TTC549 (cell line): ENCODE measurements around the gene ZNF648.
"Not testable (repeated sequence)": the region's sequence is repeated elsewhere in the genome, so short reads cannot be mapped to it uniquely, and the experiment has no call there.

Experiments used
- FAIRE-seq: peaks from 2 replicates; lab custom pipeline; 2012; peaks lifted over from hg19 to GRCh38; lab: Jason Lieb, UNC

ZNF648 gene

DNA sequence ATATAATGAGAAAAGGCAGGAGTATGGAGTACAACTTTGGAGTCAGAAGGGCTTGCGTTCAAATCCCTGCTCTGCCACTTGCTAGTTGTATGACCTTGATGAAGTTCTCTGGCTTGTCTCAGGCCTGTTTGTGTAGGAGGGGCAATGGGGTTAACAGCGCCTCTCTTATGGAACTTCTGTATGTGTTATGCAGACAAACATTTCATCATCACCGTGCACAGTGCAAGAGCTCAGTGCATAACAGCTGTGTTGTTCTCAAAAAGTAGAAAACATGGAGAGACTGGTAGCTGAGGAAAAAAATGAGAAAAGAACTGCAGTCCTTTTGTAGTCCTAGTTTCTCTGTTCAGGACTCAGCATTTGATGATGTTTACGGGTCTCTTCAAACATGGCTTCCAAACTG lies 10.4 kb upstream of the ZNF648 start:
- FAIRE-seq, result no peak

DNA sequence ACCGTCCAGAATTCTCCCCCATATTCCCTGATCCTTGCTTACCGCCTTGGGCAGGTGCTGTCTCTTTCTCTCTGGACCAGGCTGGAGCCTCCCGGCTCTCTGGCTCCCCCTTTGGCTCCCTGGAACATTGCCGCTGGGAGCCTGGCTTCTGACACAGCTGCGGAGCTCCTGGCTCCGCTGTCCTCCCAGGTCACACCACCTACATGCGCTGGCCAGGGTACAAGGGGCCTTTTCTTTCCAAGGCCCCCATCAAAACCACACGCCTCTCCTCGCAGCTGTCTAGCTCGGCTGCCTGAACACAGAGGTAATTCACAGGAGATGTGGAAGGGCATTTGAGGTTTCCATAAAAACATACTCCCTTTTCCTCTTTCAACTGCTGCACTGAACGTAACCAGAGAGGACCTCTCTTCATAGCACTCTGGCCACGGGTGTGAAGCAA lies 7.5 kb upstream of the ZNF648 start:
- no peak for FAIRE-seq

DNA sequence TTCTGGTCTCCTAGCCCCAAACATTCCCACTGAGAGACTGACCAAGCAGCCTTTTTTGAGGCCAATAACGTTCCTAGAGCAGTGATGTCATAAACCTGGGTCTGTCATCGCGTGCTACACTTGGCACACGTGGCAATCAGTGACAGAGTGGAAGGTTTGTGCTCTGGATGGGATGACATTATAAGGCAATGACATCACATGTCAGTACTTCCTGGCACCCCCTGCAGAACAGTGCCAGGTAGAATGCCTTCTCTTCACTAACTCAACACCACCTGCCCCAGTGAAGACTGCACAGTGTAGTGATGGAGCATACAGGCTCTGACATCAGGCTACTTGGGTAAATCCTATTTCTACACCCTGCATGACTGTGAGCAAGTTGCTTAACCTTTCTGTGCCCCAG lies 5.4 kb upstream of the ZNF648 start:
- no peak for FAIRE-seq

DNA sequence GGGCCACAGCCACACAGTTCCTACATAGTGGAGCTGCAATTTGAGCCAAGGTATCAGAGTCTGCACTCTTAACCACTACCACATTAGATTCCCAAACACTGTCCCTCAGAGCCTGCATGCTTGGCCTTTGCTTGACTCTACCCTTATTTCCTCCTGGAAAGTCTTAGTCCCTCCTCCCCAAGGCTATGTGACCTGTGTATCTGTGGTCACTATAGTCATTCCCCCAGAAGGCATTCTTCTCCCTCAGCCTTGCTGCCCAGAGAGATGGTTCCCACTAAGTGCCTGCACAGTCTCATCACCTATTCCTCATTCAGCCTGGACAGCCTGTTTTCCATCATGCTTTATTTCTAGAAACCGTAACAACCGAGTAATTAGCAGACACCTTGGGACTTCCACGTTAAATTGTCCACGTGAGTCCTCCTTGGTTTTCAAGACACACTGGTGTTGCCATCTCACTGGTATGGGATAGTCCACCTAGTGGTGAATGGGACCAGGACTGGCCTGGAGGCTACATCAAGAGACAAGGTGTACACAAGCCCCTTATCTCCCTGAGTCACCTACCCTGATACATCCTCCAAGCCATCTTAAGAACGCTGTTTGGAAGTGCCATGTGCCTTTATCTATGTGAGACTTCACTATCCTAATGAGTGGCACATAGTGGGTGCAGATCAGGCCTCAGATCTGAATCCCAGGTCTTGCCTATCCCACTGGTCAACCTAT lies 3.8 kb upstream of the ZNF648 start:
- no peak for FAIRE-seq

DNA sequence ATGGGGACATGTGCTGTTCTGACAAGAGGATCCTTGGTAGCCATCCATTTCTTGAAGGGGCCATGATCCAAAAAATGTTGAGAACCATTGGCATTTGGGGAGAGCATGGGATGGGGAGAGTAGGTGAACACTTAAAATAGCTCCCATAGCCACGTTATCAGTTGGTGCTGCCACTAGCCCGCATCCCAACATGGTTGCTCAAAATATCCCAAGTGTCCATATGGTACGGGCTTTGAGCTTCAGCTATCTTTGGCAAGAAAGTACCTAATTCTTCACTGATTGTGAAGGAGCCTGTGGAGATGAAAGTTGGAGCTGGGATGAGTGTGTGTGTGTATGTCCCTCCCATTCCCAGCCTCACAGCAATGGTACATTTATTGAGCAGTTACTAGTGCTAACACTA lies 3.1 kb upstream of the ZNF648 start:
- no peak for FAIRE-seq

DNA sequence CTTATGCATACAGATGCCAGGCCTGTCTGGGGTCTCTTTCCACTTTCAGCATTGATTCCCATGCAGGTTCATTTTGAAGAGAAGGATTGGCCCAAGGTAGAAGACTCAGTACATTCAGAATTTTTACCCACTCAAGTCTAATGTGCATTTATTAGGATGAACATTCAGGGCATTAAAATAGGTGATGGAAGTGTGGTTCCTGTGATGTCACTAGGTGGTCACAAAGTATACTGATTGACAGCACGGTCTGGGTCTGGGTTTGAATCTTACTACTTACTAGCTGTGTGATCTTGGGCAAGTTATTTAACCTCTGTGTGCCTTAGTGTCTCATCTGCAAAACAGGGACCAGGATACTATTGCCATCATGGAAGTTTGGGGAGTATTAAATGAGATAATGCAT lies 711 bp upstream of the ZNF648 start:
- no peak for FAIRE-seq

DNA sequence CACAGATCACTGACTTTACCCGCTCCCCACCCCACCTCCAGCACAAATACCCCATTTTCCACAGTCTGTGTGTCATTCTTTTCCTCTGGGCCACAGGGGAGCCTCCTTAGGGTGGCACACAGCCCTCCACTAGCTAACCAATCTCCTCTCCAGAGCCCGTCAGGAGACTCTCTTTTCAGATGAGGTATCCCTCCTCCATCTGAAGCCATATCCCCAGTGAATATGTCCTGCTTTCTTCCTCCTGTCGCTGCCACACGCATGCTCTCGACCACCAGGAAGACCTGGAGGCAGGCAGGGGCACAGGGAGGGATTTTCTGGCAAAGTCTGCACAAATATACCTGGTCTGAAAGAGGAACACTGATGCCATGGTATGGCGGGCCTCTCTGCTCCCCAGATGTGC lies 635 bp downstream of the ZNF648 start:
- no peak for FAIRE-seq

DNA sequence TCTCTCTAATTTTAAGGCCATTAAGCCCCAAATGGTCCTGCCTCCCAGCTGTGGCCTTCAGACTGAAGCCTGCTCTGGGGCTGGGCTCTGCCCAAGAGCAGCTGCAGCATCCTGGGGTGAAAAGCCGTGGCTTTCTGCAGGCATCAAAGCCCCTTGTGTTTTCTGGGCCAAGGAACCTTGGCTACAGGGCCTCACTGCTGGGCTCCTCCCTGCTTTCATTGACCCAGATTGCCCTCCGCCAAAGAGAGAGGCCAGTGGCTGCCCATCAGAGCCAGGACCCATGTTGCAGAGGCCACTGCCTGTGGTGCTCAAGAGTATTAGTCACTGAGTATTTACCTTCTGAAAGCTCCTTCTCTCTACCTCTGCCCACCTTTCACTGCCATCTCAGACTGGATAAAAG lies 1.6 kb downstream of the ZNF648 start:
- no peak for FAIRE-seq

DNA sequence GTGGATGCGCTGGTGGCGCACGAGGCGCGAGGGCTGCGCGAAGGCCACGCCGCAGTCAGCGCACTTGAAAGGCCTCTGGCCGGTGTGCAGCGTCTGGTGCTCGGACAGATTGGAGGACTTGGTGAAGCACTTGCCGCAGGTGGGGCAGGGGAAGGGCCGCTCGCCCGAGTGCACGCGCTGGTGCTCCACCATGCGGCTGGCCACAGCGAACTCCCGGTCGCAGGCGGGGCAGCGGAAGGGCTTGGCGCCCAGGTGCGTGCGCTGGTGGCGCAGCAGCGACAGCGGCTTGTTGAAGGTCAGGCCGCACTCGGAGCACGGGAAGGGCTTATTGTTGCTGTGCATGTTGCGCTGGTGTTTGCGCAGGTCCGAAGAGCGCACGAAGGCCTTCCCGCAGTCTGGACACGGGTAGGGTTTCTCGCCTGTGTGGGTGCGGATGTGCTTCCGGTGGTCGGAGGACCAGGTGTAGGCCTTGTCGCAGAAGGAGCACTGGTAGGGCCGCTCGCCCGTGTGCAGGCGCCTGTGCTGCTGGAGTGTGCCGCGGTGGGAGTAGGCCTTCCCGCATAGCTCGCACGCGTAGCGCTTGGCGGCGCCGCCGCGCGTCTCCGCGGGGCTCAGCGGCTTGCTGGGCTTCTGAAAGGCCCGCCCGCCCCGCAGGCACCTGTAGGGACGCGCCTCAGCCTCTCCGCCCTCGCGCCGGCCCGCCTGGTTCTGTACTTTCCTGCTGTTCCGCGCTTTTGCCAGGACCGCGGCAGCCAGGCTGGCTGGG lies 4.7 kb downstream of the ZNF648 start:
- FAIRE-seq, result no peak

DNA sequence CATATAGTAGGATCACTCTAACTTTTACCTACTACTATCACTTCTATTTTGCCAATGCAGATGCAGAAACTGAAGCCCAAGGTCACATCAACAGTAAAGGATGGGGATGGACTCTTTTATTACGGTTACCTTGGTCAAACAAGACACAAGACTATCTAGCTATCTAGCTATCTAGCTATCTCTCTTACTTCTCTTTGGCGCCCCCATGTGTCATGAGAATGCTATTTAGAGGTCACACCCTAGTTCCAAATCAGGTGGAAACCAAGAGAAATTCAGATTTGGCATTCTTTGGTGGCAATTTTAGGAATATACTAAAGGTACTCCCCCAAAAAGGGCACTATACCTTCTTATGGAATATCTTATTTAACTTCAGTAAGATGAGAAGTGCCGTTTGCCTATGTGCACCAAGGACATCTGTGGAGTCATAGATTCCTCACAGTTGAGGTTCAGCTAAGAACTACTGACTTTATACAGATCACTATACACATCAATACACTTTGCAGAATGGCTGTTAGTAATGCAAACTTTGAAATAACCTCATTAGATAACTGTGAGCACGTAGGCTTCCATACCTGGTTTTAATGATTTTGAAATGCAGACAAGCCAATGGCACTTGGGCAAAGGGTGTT lies 6.7 kb downstream of the ZNF648 start:
- peak; percentile 83 for FAIRE-seq

DNA sequence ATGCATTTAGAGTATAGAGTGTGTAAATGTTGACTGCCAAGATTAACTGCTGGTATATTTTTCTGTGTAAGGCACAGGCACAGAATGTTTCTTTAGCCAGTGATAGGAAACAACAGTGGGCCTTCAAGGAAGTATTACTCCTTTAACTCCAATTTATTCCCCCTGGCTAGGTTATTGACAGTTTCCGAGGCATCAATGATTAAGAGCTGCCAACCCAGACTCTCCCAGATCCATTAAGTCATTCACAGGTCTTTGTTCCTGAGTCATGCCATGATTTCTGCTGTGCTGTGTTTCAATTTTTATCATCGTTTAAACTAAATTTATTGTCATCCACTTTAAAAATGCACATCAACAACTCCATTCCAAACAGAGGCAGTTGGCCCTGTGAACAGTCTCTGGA lies 9.2 kb downstream of the ZNF648 start:
- FAIRE-seq, result no peak

DNA sequence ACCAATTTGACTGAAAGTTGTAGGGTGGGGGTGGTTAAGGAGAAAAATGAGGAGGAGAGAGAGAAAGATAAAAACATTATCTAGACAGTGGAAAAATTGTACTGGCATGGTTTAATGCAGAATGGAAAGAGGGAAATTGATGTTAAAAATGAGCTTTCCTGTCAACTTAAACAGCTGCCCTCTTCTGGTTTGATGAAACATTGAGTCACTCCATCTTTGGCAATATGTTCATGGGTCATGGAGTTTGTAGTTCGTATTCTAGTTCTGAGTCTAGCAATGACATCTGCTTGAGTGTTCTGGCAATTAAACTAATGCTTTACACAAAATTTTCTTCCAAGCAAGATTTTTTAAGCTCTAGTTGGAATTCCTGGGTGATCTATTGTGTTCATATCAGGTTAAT lies 9.6 kb downstream of the ZNF648 start:
- no peak for FAIRE-seq

DNA sequence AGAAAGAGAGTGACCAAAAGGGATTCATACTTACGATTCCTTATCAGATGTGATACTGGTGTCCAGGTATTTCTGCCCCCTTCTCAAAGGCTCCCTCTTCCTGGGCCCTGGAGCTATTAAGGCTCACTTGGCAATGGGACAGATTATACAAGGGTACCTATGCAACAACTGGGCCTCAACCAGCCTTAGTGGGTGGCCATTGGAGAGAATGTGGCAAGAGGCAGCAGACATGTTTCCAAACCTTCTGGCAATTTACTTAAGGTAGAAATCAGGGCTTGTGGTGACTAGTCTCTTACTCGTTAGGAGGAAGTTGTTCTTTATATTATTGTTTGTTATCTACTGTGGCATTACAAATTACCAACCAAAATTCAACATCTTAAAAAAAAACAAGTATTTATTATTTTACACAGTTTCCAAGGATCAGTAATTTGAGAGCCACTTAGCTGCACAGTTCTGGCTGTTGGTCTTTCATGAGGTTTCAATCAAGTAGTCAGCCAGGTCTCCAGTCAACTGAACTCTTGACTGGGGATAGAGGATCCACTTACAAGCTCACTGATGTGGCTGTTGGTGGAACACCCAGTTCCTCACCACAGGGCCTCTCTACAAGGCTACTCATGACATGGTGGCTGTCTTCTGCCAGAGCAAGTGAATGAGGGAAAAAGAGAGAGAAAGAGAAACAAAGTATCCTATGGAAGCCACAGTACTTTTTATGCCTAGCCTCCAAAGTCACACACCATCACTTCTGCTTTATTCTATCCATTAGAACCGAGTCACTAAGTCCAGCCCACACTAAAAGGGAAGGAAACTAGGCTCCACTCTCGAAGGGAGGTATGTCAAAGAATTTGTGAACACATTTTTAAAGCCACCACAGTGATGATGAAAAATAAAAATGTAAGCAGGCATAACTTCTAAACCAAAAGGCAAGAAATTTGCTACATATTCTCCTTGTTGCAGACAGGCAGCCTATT lies 10.7 kb downstream of the ZNF648 start:
- FAIRE-seq, result no peak

DNA sequence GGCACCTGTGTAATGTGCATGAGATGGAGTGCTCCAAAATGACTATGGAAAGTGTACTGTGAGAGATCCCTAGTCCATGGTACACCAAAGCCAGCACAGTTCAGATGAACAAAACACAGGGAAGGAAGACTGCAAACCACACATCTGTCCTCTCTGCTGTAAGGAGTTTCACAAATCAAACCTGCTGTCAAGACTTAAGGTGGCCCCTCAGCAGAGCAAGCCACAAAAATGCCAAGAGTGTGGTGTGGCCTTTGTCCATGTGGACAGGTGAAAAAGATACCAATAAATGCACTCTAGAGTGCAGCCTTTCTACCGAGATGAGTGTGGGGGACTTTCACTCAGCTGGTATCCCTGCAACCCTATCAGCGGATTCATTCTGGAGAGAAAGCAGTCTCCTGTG lies 12.9 kb downstream of the ZNF648 start:
- FAIRE-seq, result no peak

DNA sequence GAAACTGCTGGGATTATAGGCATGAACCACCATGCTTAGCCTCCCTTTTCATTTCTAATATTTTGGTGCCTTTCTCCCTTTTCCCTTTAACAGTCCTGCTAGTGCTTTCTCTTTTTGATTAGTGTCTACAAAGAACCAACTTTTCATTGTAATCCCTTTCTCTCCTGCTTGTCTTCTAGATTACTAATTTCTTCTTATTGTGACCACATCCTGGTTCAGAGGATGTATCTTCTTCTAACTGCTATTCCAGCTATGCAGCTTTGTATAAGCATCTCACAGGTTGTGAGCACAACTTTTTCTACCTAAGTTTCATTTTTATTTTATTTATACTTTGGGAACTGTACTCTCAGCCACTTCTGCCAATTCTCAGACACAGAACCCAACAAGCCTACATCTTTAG lies 14.7 kb downstream of the ZNF648 start:
- FAIRE-seq, result no peak

DNA sequence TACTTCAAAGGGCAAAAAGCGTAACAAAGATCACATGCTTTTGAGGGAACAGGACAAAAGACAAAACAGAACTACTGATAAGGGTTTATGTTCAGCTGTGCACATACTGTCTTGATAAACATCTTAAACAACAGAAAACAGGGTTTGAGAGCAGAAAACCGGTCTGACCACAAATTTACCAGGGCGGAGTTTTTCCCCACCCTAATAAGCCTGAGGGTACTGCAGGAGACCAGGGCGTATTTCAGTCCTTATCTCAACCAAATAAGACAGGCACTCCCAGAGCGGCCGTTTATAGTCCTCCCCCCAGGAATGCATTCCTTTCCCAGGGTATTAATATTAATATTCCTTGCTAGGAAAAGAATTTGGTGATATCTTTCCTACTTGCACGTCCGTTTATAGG lies 16.0 kb downstream of the ZNF648 start:
- not testable (repeated sequence) for FAIRE-seq

DNA sequence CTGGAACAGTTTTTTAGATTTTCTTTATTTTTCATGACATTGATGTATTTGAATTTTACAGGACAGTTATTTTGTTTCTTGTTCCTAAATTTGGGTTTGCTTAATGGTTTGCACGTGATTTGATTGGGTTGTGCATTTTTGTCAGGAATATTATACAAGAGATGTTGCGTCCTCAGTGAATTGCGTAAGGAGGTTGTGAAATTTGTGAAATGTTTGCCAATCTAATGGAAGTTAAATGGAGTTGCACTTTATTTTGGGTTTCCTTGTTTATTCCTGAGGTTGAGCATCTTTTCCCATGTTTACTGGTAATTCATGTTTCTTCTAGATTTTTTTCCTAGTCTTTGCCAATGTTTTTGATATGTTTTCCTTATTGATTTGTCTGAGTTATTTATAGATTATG lies 19.9 kb downstream of the ZNF648 start:
- no peak for FAIRE-seq

DNA sequence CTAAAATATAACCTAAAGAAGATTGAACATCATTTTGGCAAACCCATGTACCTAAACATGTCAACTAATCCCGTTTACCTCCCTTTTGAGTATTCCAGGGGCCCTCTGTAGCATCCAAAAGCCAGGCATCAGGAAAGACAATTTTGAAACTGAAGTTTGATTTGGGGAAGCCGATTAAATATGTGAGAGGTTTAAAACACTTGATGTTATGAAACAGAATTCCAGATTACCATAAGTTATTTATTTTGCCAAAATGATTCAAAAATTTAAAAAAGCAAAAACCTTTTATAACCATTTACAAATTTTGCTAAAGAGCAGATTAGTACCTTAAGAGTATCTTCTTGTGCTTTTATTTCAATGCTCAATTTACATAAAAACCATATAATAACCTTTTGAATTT lies 23.3 kb downstream of the ZNF648 start:
- FAIRE-seq, result peak; percentile 83

DNA sequence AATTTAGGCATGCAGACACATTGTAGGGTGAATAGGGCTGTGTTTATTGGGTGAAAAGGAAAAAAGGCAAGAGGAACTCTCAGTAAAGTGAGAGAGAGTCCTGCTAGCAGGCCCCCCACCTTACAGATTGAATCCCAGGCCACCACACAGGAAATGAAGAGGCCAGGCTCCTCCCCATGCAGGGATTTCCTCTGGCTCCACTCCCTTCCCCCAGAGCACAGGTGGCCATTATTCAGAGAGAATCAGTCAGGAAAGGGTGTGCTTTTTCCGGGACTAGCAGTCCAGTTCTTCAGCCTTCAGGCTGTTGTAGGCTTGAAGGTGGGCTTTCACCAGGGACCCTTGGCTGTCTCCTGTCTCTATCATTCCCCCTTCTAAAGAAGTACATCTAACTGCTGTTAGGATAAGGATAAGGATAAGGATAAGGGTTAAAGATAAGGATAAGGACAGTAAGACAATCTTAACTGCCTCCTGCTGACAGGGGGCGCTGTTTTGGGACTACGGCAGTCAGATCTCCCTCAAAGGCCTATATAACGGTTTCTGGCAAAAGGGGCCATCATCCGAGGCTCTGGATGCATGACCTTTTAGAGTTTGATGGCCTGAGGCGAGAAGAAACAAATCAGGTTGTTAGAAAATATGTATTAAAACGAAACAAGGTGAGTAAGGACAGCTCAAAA lies 26.3 kb downstream of the ZNF648 start:
- FAIRE-seq, result no peak

DNA sequence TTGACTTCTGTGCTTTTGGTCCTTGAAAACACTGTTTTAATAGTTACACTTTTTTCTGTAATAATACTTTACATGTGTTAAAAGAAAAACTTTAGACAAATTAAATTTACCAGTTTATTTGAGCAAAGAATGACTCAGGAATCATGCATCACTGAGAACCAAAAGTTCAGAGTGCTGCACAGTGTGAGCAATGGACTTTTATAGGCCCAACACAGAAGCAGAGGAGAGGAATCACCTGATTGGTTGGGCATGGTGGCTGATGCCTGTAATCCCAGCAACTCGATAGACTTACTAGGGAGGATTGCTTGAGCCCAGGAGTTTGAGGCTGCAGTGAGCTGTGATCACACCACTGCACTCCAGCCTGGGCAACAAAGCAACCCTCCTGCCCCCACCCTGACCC lies 29.3 kb downstream of the ZNF648 start:
- FAIRE-seq, result no peak

DNA sequence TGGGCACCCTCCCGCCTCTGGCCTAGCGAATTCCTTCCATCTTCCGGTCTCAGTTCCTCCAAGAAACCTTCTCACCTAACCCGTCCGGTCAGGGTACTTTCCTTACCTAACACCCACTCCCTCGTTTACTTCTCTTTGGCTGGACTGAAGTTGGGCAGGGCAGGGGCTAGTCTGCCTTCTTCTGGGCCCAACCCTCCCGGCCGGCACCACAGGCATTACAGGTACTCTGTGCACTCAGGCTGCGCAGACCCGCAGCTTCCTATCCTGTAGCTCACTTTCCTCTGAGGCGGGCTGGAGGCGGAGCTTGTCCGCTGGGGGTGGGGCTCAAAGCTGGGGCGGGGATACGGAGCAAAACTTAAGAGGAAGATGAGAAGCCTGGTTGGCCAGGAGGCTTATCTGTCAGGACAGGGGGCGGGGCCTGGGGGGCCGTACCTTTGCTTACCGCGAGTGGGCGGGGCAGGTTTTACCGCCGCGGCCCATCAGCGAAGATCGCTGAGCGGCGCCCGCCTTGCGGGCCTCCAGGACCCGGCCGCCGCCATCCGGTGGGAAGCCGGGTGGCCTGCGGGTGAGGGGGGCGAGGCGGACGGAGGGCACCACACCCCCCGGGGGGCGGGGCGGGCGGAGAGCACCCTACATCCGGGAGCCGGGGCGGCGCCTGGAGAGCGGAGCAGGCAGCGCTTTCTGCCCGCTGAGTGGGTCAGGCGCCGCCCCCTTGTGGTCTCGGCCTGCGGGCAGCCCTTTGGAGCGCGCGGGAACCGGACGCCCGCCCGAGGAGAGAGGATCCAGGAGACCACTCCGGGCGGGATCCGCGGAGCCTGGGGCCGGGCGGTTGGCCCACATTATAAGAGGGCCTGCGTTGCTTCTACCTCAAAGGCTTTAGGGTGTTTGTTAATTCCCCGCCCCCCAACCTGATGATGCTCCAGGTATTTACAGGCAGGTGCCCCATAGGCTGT lies 31.9 kb downstream of the ZNF648 start:
- peak; percentile 79 for FAIRE-seq
